ENCODE results near the gene ADAM15.
A peak's percentile ranks its signal among the peaks of the same experiment; 100 is the strongest.

ADAM15 gene

GRCh38 chr1:155016231-155016831 lies 34.8 kb upstream of the ADAM15 start:
- H4K20me1 ChIP-seq (ENCODE audit: insufficient read depth, low read length): no peaks in the 10 kb centered on the region
- H3K27me3 ChIP-seq (ENCODE audit: insufficient read depth, low read length): no peaks in the 10 kb centered on the region
- no peak for TF ChIP-seq EZH2 (IDR thresholded peaks at IDR 0.05; ENCODE audit: borderline replicate concordance, low read length)
- H3K9ac ChIP-seq (ENCODE audit: low read length): no peak overlapping the region
- H2AFZ ChIP-seq (ENCODE audit: low read length): no peak overlapping the region
- H3K36me3 ChIP-seq (ENCODE audit: insufficient read depth, low read length): peaks cover 4% of the 10 kb centered on the region
- peaks cover 20% of the 10 kb centered on the region for H3K4me1 ChIP-seq (ENCODE audit: insufficient read depth, low read length, severe bottlenecking)
- H3K27ac ChIP-seq (ENCODE audit: low read depth, low read length, poor library complexity, severe bottlenecking): peak overlapping the region; percentile 42
- no peak overlapping the region for H3K4me2 ChIP-seq (ENCODE audit: low read length)
- H3K9me3 ChIP-seq (ENCODE audit: low read length): no peaks in the 10 kb centered on the region
- no peaks in the 10 kb centered on the region for H3K79me2 ChIP-seq (ENCODE audit: insufficient read depth, low read length)
- H3K4me3 ChIP-seq (ENCODE audit: low read depth, low read length, poor library complexity, severe bottlenecking): no peak overlapping the region
- no peaks in the 10 kb centered on the region for H3F3A ChIP-seq (ENCODE audit: insufficient read depth, low read length)
- no peaks in the 10 kb centered on the region for H3K9me2 ChIP-seq (ENCODE audit: low read depth, low read length)

GRCh38 chr1:155017041-155017945 lies 33.8 kb upstream of the ADAM15 start:
- H3K27me3 ChIP-seq (ENCODE audit: insufficient read depth, low read length): no peaks in the 10 kb centered on the region
- H3F3A ChIP-seq (ENCODE audit: insufficient read depth, low read length): no peaks in the 10 kb centered on the region
- peak overlapping the region; percentile 46 for H3K4me3 ChIP-seq (ENCODE audit: low read depth, low read length, poor library complexity, severe bottlenecking)
- no peaks in the 10 kb centered on the region for H3K9me3 ChIP-seq (ENCODE audit: low read length)
- no peak overlapping the region for H2AFZ ChIP-seq (ENCODE audit: low read length)
- peak overlapping the region; percentile 58 for H3K4me2 ChIP-seq (ENCODE audit: low read length)
- no peaks in the 10 kb centered on the region for H3K9me2 ChIP-seq (ENCODE audit: low read depth, low read length)
- peak overlapping the region; percentile 42 for H3K27ac ChIP-seq (ENCODE audit: low read depth, low read length, poor library complexity, severe bottlenecking)
- TF ChIP-seq CTCF (IDR thresholded peaks at IDR 0.05; ENCODE audit: low read length) (peak; percentile 100), EZH2 (IDR thresholded peaks at IDR 0.05; ENCODE audit: borderline replicate concordance, low read length) (no peak)
- H4K20me1 ChIP-seq (ENCODE audit: insufficient read depth, low read length): no peaks in the 10 kb centered on the region
- H3K9ac ChIP-seq (ENCODE audit: low read length): peak overlapping the region; percentile 53; the same call in 1 of the 2 replicates
- peaks cover 20% of the 10 kb centered on the region for H3K4me1 ChIP-seq (ENCODE audit: insufficient read depth, low read length, severe bottlenecking)
- H3K79me2 ChIP-seq (ENCODE audit: insufficient read depth, low read length): no peaks in the 10 kb centered on the region
- peaks cover 4% of the 10 kb centered on the region for H3K36me3 ChIP-seq (ENCODE audit: insufficient read depth, low read length)

GRCh38 chr1:155017946-155018316 lies 33.2 kb upstream of the ADAM15 start:
- H3K27ac ChIP-seq (ENCODE audit: low read depth, low read length, poor library complexity, severe bottlenecking): no peak overlapping the region

More at GRCh38 chr1:155017946-155018316, 33.2 kb upstream of the ADAM15 start:
- Histone ChIP-seq H3K27me3 (ENCODE audit: insufficient read depth, low read length) (no peaks in the 10 kb centered on the region), H3K9me2 (ENCODE audit: low read depth, low read length) (no peaks in the 10 kb centered on the region), H3K4me2 (ENCODE audit: low read length) (peak overlapping the region; percentile 58), H3K9ac (ENCODE audit: low read length) (peak overlapping the region; percentile 53; the same call in 1 of the 2 replicates), H3K9me3 (ENCODE audit: low read length) (no peaks in the 10 kb centered on the region), H4K20me1 (ENCODE audit: insufficient read depth, low read length) (no peaks in the 10 kb centered on the region), H2AFZ (ENCODE audit: low read length) (no peak overlapping the region), H3K4me3 (ENCODE audit: low read depth, low read length, poor library complexity, severe bottlenecking) (peak overlapping the region; percentile 46), H3K4me1 (ENCODE audit: insufficient read depth, low read length, severe bottlenecking) (peaks cover 20% of the 10 kb centered on the region), H3F3A (ENCODE audit: insufficient read depth, low read length) (no peaks in the 10 kb centered on the region), H3K36me3 (ENCODE audit: insufficient read depth, low read length) (peaks cover 4% of the 10 kb centered on the region), H3K79me2 (ENCODE audit: insufficient read depth, low read length) (no peaks in the 10 kb centered on the region)
- TF ChIP-seq EZH2 (IDR thresholded peaks at IDR 0.05; ENCODE audit: borderline replicate concordance, low read length): no peak
- no peak for TF ChIP-seq CTCF (IDR thresholded peaks at IDR 0.05; ENCODE audit: low read length)

Measured in OCI-LY1 (cell line).